ENCODE data around the gene MYBBP1A. TPM values are rescaled to one million over a fixed set of nuclear protein-coding genes. Genes with fewer than 3 reads are reported as not detected.

The MYBBP1A gene
- total and polyA plus RNA-seq, 2 of the 13 experiments (the other 11 are each of a cell fraction or from before 2014, with no cell fraction given), result 18.6 to 54.8 TPM

- 0 out of 2 replicates have a peak, but pooled peaks have one; percentile 15 for TF ChIP-seq FOXO1 (CRISPR knock-in tag; IDR thresholded peaks at IDR 0.05)
- 0 out of 2 replicates have a peak, but pooled peaks have one; percentile 55 for TF ChIP-seq REL (CRISPR knock-in tag; conservative IDR thresholded peaks at IDR 0.05)
- TF ChIP-seq ATF7-NPFF (CRISPR knock-in tag; IDR thresholded peaks at IDR 0.05; ENCODE audit: low read depth), result peak; percentile 63; the same call in 1 of the 2 replicates
- peak; percentile 98 to 99 for TF ChIP-seq NR2F1 (CRISPR knock-in tag; IDR thresholded peaks at IDR 0.05)
- peak; percentile 95; the same call in 1 of the 2 replicates for TF ChIP-seq ZBTB49 (CRISPR knock-in tag; IDR thresholded peaks at IDR 0.05; ENCODE audit: borderline replicate concordance)
- TF ChIP-seq HMGXB4 (CRISPR knock-in tag; IDR thresholded peaks at IDR 0.05; ENCODE audit: borderline replicate concordance in 1 of 2, low read depth in 1 of 2), result no peak
- no peak for TF ChIP-seq ZNF746 (CRISPR knock-in tag; IDR thresholded peaks at IDR 0.05)
- TF ChIP-seq HOXA3 (CRISPR knock-in tag; IDR thresholded peaks at IDR 0.05), result peak; percentile 66; the same call in 1 of the 2 replicates
- TF ChIP-seq ZNF691 (CRISPR knock-in tag; IDR thresholded peaks at IDR 0.05; ENCODE audit: borderline replicate concordance, low read depth), result peak; percentile 39; the same call in 1 of the 2 replicates
- TF ChIP-seq POLR2G (IDR thresholded peaks at IDR 0.05; ENCODE audit: low read depth, low read length), result no peak
- peak; percentile 65; the same call in 1 of the 2 replicates for TF ChIP-seq BCL3 (CRISPR knock-in tag; IDR thresholded peaks at IDR 0.05)
- TF ChIP-seq ZNF749 (CRISPR knock-in tag; IDR thresholded peaks at IDR 0.05; ENCODE audit: borderline replicate concordance), result peak; percentile 64; the same call in 1 of the 2 replicates
- TF ChIP-seq SCMH1 (CRISPR knock-in tag; IDR thresholded peaks at IDR 0.05; ENCODE audit: borderline replicate concordance), result no peak
- peak; percentile 71 for TF ChIP-seq IKZF4 (CRISPR knock-in tag; IDR thresholded peaks at IDR 0.05; ENCODE audit: borderline replicate concordance, low read depth, not compliant biosample characterization)
- peak; percentile 91; the same call in 1 of the 2 replicates for TF ChIP-seq NFKB2 (CRISPR knock-in tag; IDR thresholded peaks at IDR 0.05; ENCODE audit: borderline replicate concordance)
- TF ChIP-seq ZNF235 (CRISPR knock-in tag; IDR thresholded peaks at IDR 0.05; ENCODE audit: borderline replicate concordance), result no peak
- TF ChIP-seq ATF7 (IDR thresholded peaks at IDR 0.05), result no peak
- no peak for TF ChIP-seq ATF7 (CRISPR knock-in tag; IDR thresholded peaks at IDR 0.05)
Measured at GRCh38 chr17:4492721-4493561, 62.2 kb downstream of the MYBBP1A start (continued).
